IPS-18c (cell line): ENCODE data around the gene PRR15L.

Experiments used
- H3K4me3 ChIP-seq: 2 replicates; pipeline ENCODE4 v1.7.0; 2013; ENCODE audit warnings: low read depth, mild to moderate bottlenecking, low read length, moderate library complexity; ENCODE audit not compliant: insufficient read depth
- H3K9me3 ChIP-seq: one replicate; pipeline ENCODE4 v1.6.1; 2013; ENCODE audit warnings: mild to moderate bottlenecking, low read length, moderate library complexity; ENCODE audit not compliant: control insufficient read depth, insufficient read depth

PRR15L gene

GRCh38 chr17:47970725-47971499, 13.2 kb upstream of the PRR15L start, which contains the start of gene CDK5RAP3:
TSS of gene CDK5RAP3 (plus strand) at chr17:47971113. CDS start at chr17:47971147, 34 bp downstream.
- H3K9me3 ChIP-seq: no peaks in the 10 kb centered on the region
- peak within 1 kb of the TSS; percentile 77 for H3K4me3 ChIP-seq

GRCh38 chr17:47969930-47970724, 12.4 kb upstream of the PRR15L start:
- no peak overlapping the region for H3K4me3 ChIP-seq
- H3K9me3 ChIP-seq: no peaks in the 10 kb centered on the region

- Histone ChIP-seq H3K4me3 (no peak overlapping the region), H3K9me3 (no peaks in the 10 kb centered on the region)
Measured at GRCh38 chr17:47968836-47969235, 11.2 kb upstream of the PRR15L start.

GRCh38 chr17:47967607-47968252, 10.0 kb upstream of the PRR15L start:
- no peak overlapping the region for H3K4me3 ChIP-seq
- H3K9me3 ChIP-seq: no peaks in the 10 kb centered on the region

GRCh38 chr17:47966079-47966519, 8.4 kb upstream of the PRR15L start:
- H3K9me3 ChIP-seq: no peaks in the 10 kb centered on the region
- H3K4me3 ChIP-seq: no peak overlapping the region

- no peak overlapping the region for H3K4me3 ChIP-seq
- no peaks in the 10 kb centered on the region for H3K9me3 ChIP-seq
Measured at GRCh38 chr17:47964856-47965255, 7.2 kb upstream of the PRR15L start.

GRCh38 chr17:47962901-47963300, 5.2 kb upstream of the PRR15L start:
- H3K9me3 ChIP-seq: no peaks in the 10 kb centered on the region
- H3K4me3 ChIP-seq: no peak overlapping the region

- H3K9me3 ChIP-seq: no peaks in the 10 kb centered on the region
- no peak overlapping the region for H3K4me3 ChIP-seq
Measured at GRCh38 chr17:47961406-47961805, 3.7 kb upstream of the PRR15L start.

GRCh38 chr17:47959825-47960655, 2.4 kb upstream of the PRR15L start:
- Histone ChIP-seq H3K4me3 (no peak overlapping the region), H3K9me3 (no peaks in the 10 kb centered on the region)

GRCh38 chr17:47956791-47957590, 692 bp downstream of the PRR15L start:
- H3K4me3 ChIP-seq: peak overlapping the region; percentile 25
- no peaks in the 10 kb centered on the region for H3K9me3 ChIP-seq

- H3K4me3 ChIP-seq: no peak overlapping the region
- no peaks in the 10 kb centered on the region for H3K9me3 ChIP-seq
Measured at GRCh38 chr17:47955497-47956461, 1.9 kb downstream of the PRR15L start.

GRCh38 chr17:47953909-47954308, 3.8 kb downstream of the PRR15L start:
- Histone ChIP-seq H3K9me3 (no peaks in the 10 kb centered on the region), H3K4me3 (no peak overlapping the region)

- no peaks in the 10 kb centered on the region for H3K9me3 ChIP-seq
- H3K4me3 ChIP-seq: no peak overlapping the region
Measured at GRCh38 chr17:47952171-47953021, 5.3 kb downstream of the PRR15L start.

GRCh38 chr17:47950448-47950847, 7.2 kb downstream of the PRR15L start:
- Histone ChIP-seq H3K9me3 (no peaks in the 10 kb centered on the region), H3K4me3 (no peak overlapping the region)
